Measurements from ENCODE around the gene FKBP9. TPM values are rescaled to one million over a fixed set of nuclear protein-coding genes. Genes with fewer than 3 reads are reported as not detected.
A peak's percentile ranks its signal among the peaks of the same experiment; 100 is the strongest.
"Not testable (repeated sequence)": the region's sequence is repeated elsewhere in the genome, so short reads cannot be mapped to it uniquely, and the experiment has no call there.

FKBP9 gene
- total and polyA plus RNA-seq, 2 experiments from 2014 or later: 88.8 to 109 TPM

DNA sequence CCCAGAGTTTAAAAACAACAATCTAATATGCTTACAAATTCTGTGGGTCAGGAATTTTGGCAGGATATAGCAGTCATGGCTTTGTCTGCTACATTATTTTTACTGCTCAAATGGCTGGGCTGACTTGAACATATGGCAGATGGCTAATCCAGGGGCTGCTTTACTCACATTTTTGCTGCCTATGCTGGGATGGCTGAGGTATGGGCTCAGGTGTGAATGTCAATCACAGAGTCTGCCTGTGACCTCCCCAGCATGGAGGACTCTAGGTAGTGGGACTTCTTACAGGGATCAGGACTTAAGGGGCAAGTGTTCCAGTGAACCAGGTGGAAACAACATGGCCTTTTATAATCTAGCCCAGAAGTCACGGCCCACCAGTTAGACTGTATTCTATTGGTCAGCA, 4.4 kb upstream of the FKBP9 start:
- no peak for DNase-seq (ENCODE audit: low spot score)
- Histone ChIP-seq H3K27me3 (no peaks in the 10 kb centered on the region), H3K4me1 (ENCODE audit: insufficient read depth) (no peaks in the 10 kb centered on the region), H2AFZ (no peak overlapping the region), H3K27ac (no peak overlapping the region), H3K9me3 (ENCODE audit: low read depth) (no peaks in the 10 kb centered on the region), H3K4me3 (no peak overlapping the region), H3K36me3 (replicated peaks; ENCODE audit: insufficient read depth, low read depth) (no peaks in the 10 kb centered on the region), H3K79me2 (no peaks in the 10 kb centered on the region), H3K4me2 (no peak overlapping the region), H3K9me2 (replicated peaks; ENCODE audit: insufficient read depth) (no peaks in the 10 kb centered on the region), H4K20me1 (ENCODE audit: insufficient read depth, poor library complexity, severe bottlenecking) (no peaks in the 10 kb centered on the region)
- TF ChIP-seq CTCF (IDR thresholded peaks at IDR 0.05; ENCODE audit: poor library complexity) (no peak), EZH2phosphoT487 (IDR thresholded peaks at IDR 0.05; ENCODE audit: low read depth, severe bottlenecking, unreplicated experiment) (no peak), EZH2 (IDR thresholded peaks at IDR 0.05; ENCODE audit: borderline replicate concordance) (no peak)
- 88% methylated on average over 1 of the region's 1 CpG for WGBS (ENCODE audit: low lambda C conversion rate, missing lambda C conversion rate)

GRCh38 chr7:32958046-32959025, 1.1 kb downstream of the FKBP9 start:
- H3K27ac ChIP-seq: peak overlapping the region; percentile 96
- peak overlapping the region; percentile 95 for H3K4me3 ChIP-seq
- no peaks in the 10 kb centered on the region for H3K9me3 ChIP-seq (ENCODE audit: low read depth)
- H3K36me3 ChIP-seq (replicated peaks; ENCODE audit: insufficient read depth, low read depth): no peaks in the 10 kb centered on the region
- peaks cover 23% of the 10 kb centered on the region for H3K79me2 ChIP-seq
- DNase-seq (ENCODE audit: low spot score): peak; percentile 10
- no peaks in the 10 kb centered on the region for H4K20me1 ChIP-seq (ENCODE audit: insufficient read depth, poor library complexity, severe bottlenecking)
- H2AFZ ChIP-seq: peak overlapping the region; percentile 63
- H3K4me2 ChIP-seq: peak overlapping the region; percentile 81
- H3K4me1 ChIP-seq (ENCODE audit: insufficient read depth): peaks cover 5% of the 10 kb centered on the region
- H3K27me3 ChIP-seq: no peaks in the 10 kb centered on the region
- TF ChIP-seq EZH2 (IDR thresholded peaks at IDR 0.05; ENCODE audit: borderline replicate concordance) (no peak), EZH2phosphoT487 (IDR thresholded peaks at IDR 0.05; ENCODE audit: low read depth, severe bottlenecking, unreplicated experiment) (no peak), CTCF (IDR thresholded peaks at IDR 0.05; ENCODE audit: poor library complexity) (no peak)
- no peaks in the 10 kb centered on the region for H3K9me2 ChIP-seq (replicated peaks; ENCODE audit: insufficient read depth)
- 58% methylated on average over 26 of the region's 26 CpGs for WGBS (ENCODE audit: low lambda C conversion rate, missing lambda C conversion rate)

DNA sequence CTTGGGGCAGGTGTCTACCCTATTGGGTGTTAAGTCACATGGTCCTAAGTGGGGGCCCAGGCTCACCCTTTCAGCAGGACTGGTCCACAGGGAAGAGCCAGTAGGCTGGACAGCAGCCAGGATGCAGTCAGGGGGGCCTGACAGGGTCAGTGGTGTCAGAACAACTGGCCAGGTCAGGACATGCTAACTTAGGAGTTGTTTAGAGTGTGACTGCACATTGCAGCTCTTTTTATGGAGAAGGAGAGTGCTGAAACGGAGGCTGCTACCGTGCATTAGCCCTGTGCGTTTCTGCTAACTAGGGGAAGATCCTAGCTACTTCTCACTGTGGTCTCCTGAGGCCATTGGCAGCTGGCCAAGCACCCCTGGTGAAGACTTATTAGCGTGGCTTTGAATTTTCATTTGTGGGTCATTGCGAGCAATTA, 6.7 kb downstream of the FKBP9 start:
- not testable (repeated sequence) for H3K27ac ChIP-seq
- WGBS (ENCODE audit: low lambda C conversion rate, missing lambda C conversion rate): 56% methylated on average over 5 of the region's 5 CpGs
- H3K79me2 ChIP-seq: peaks cover 25% of the 10 kb centered on the region

GRCh38 chr7:32964461-32965159, 7.4 kb downstream of the FKBP9 start:
- H3K4me2 ChIP-seq: peak overlapping the region; percentile 59
- 49% methylated on average over 8 of the region's 8 CpGs for WGBS (ENCODE audit: low lambda C conversion rate, missing lambda C conversion rate)

More for the DNA sequence above, 6.7 kb downstream of the FKBP9 start:
- not testable (repeated sequence) for H3K4me1 ChIP-seq (ENCODE audit: insufficient read depth); H3K36me3 ChIP-seq (replicated peaks; ENCODE audit: insufficient read depth, low read depth); H3K4me3 ChIP-seq; H3K27me3 ChIP-seq; H3K9me3 ChIP-seq (ENCODE audit: low read depth); H2AFZ ChIP-seq; H3K9me2 ChIP-seq (replicated peaks; ENCODE audit: insufficient read depth); DNase-seq (ENCODE audit: low spot score); H4K20me1 ChIP-seq (ENCODE audit: insufficient read depth, poor library complexity, severe bottlenecking)
- H3K4me2 ChIP-seq: peak overlapping the region; percentile 24

More at GRCh38 chr7:32964461-32965159, 7.4 kb downstream of the FKBP9 start:
- Histone ChIP-seq H3K79me2 (peaks cover 18% of the 10 kb centered on the region), H3K27ac (peak overlapping the region; percentile 62)
- H3K4me3 ChIP-seq; H3K4me1 ChIP-seq (ENCODE audit: insufficient read depth); H4K20me1 ChIP-seq (ENCODE audit: insufficient read depth, poor library complexity, severe bottlenecking); DNase-seq (ENCODE audit: low spot score); H3K36me3 ChIP-seq (replicated peaks; ENCODE audit: insufficient read depth, low read depth); H3K9me3 ChIP-seq (ENCODE audit: low read depth); H3K27me3 ChIP-seq; H3K9me2 ChIP-seq (replicated peaks; ENCODE audit: insufficient read depth); H2AFZ ChIP-seq: not testable (repeated sequence)
- peak; percentile 36 for TF ChIP-seq CTCF (IDR thresholded peaks at IDR 0.05; ENCODE audit: poor library complexity)

Data from hepatocyte (in vitro differentiated cells).